Measurements from ENCODE around the gene ZBTB40.

Gene ZBTB40

DNA sequence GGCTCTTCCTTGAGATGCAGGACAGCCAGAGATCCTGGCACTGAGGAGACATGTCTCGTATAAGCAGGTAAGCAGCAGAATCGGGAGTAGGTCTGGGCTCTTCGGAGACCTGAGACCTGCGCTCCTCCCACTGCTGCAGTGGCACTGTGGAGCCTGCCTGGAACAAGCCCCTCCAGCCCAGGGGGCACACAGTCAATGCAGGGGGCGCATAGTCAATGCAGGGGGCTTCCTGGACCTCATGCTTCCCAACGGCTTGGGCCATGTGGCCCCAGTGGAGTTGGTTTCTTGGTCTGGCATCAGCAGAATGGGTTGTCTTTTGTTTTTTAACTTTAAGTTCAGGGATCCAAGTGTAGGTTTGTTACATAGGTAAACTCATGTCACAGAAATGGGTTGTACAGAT lies 83.7 kb downstream of the ZBTB40 start:
- no peak for DNase-seq

DNA sequence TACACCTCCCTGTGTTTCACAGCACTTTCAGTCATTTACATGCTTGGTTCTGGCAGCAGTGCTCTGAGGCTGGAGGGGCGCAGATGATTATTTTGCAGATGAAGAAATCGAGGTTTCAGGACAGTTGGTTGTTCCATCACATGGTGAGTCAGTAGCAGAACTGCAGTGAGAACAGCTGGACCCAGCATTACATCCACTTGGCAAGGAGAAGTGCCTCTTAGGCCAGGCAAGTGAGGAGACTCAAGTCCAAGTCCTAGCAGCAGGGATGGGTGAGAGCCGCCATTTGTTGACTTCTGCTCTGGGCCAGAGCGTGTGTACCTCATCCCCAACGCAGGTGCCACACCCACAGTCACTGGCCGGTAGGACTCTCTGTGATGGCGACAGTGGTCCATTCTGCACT lies 84.9 kb downstream of the ZBTB40 start:
- DNase-seq: no peak

DNA sequence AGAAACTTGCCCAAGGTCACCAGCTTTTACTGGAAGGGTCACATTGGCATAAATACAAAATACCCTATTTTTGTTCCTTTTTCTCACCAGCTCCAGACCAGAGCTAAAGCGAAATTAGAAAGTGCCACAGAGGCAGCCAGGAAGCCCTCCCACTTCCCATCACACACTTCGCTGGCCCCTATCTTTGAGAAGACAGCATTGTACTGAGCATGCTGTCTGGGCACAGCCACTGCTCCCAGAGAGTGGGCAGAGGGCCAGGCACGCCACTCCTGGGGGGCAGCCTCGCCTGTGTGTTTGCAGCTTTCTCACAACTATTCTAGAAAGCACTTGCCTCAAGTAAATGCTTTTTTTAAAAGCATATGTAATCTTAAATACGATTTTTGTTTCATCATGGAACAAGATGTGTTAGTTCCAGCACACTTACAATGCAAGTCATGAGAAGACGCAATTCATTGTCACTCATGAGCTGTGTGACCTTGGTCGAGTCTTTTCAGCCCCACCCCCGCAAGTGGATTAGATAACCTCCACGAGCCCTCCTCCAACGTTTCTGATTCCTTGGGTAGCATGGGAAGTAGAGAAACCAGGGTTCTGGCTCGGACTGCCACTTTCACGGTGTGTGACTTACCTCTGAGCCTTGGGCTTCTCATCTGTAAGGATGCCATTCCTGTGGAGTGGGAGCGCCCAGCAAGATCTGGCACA lies 85.9 kb downstream of the ZBTB40 start:
- DNase-seq: no peak

DNA sequence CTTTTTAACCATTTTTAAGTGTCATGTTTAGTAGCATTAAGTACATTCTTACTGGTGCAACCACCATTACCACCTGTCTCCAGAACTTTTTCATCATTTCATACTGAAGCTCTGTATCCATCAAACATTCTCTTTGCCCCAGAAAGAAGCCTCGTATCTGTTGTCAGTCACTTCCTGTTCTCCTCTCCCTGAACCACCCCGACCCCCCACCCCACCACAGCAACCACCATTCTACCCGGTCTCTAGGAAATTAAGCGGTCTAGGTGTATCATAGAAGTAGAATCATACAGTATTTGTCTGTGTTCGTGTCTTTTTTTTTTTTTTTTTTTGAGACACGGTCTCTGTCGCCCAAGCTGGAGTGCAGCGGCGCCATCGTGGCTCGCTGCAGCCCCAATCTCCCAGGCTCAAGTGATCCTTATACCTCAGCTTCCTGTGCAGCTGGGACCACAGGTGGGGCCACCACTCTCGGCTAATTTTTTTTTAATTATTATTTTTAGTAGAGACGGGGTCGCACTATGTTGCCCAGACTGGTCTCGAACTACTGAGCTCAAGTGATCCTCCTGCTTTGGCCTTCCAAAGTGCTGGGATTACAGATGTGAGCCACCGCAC lies 88.0 kb downstream of the ZBTB40 start:
- DNase-seq: no peak

DNA sequence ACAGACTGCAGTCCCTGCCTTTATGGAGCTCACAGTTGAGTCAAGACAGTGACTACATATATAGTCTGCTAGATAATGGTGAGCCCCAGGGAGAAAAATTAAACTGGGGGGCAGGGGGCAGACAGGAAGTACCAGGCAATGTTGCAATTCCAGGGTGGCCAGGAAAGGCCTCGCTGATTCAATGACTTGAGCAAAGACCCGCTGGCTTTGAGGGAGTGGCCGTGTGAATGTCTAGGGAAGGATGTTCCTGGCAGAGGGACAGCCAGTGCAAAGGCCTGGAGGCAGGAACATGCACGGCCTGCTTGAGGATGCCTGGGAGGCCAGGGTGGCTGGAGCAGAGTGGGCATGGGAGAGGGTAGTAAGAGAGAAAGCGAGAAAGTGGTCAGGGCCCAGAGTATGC lies 88.7 kb downstream of the ZBTB40 start:
- DNase-seq: no peak

DNA sequence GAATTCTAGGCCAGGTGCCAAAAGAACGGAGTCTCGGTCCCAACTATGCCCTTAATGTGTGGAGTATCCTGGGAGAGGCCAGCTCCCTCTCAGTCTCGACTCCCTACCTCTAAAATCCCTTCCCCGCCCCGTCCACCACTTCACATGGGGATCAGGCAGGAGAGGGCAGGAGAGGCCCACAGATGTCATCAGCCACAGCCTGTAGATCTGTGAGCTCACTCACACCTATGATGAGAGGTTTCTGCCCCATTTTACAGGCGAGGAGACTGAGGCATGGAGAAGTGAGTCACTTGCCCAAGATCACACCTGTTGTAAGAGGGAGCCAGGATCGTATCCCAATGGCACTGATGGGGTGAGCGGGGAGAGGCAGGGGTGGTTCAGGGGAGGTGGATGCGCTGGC lies 91.2 kb downstream of the ZBTB40 start:
- DNase-seq: no peak

DNA sequence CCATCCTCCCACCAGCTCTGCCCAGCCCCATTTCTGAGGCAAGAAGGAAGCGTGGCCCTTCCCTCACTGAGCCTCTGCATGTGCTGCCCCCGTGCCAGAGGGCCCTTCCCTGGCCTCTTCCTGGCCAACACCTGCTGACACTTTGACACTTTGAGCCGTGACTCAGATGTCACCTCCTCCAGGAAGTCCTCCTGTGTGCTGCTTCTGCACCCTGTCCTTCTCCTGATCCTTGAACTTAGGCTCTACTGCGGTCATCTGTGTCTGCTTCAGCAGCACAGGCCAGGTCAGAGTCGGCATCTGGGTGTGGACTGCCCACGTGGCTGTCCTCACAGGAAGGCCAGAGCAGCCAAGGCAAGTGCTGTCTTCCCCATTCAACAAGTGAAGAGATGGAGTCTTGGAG lies 92.0 kb downstream of the ZBTB40 start:
- no peak for DNase-seq

DNA sequence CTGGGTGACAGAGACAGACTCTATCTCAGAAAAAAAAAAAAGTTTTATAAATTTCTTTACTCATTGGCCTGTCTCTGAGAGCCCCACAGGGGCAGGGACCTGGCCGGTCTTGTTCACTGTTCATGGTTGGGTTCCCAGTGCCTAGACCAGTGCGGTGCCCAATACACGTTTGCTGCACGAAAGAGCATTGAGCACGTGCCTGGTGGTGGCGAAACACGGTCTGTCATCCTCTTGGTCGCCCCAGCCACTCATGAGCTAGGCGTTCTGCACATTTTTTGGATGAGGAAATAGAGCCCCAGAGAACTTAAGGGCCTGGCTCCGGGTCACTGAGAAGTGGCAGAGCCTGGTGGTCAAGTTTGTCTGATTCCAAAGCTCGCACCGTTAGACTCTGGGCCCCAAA lies 93.0 kb downstream of the ZBTB40 start:
- no peak for DNase-seq

DNA sequence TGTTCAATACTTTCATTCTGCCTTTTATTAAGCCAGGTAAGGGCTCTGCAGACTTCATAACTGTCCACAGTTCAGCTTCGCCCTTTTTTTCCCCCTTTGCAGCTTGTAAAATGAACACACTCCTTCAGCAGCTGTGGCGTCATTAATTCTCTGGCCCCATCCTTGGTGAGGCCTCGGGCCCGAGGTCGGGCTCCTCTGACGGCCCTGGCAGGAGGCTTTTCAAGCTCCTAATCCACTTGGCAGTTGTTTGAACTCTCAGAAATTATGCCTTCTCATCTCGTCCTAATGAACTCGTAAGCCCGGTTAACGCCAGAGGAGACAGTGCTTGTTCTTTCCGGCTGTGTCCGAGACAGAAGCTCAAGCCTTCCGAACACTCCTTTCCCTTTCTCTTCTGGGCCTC lies 93.5 kb downstream of the ZBTB40 start:
- no peak for DNase-seq

DNA sequence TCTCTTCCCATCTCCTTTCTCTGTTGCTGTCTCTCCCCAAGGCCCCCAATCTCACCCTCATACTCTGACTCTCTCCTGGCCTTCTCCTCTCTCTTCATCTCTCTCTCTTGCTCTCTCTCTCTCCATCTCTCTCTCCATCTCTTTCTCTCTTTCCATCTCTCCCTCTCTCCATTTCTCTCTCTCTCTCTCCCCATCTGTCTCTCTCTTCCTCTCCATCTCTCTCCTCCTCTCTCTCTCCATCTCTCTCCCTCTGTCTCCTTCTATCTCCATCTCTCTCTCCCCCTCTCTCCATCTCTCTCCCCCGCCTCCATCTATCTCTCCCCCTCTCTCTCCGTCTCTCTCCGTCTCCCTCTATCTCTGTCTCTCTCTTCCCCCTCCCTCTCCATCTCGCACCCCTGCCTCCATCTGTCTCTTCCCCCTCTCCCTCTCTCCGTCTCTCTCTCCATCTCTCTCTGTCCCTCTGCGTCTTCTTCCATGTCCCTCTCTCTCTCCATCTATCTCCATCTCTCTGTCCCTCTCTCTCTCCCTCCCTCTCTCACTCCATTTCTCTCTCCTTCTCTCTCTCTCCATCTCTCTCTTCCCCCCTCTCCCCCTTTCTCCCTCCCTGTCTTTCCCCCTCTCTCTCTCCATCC lies 95.7 kb downstream of the ZBTB40 start:
- DNase-seq: no peak

DNA sequence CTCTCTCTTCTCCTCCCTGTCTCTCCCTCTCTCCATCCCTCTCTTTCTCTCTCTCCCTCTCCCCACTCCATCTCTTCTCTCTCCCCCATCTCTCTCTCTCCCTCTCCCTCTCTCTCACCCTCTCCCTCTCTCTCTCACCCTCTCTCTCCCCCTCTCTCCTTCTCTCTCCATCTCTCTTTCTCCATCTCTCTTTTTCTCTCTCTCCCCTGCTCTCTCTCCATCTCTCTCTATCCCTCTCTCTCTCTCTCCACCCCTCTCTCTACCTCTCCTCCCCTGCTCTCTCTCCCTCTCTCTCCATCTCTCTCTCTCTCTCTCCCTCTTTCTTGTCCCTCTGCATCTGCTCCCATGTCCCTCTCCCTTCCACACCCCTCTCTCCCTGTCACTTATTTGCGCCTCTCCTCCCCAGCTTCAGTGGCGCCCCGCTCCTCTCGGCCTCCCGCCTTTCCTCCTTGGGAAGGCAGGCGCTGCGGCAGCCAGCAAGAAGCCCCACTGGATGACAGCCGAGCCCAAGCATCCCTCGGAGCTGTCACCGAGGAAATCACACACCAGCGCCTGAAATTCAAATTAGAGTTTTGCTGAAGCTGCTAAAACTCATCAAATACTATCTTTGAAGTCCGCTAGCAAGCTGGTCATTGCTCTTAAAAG lies 96.3 kb downstream of the ZBTB40 start:
- no peak for DNase-seq

DNA sequence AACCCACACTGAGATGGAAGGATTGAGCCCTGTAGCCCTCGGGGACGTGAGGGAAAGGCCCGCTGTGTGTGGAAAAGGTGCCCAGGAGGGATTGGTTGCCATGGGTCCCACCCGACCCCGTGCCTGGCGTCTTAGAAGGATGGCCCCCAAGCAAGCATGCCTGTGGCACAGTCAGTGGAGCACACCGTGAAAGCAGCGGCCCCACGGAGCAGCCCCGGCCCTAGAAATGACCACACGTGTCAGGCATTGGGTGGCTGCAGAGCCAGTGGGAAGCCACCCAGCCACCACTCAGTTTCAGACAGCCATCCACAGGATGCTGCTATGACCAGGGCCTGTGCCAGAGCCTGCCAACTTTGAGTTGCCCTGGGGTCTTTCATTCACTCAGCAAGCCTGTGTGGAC lies 98.4 kb downstream of the ZBTB40 start:
- DNase-seq: no peak

DNA sequence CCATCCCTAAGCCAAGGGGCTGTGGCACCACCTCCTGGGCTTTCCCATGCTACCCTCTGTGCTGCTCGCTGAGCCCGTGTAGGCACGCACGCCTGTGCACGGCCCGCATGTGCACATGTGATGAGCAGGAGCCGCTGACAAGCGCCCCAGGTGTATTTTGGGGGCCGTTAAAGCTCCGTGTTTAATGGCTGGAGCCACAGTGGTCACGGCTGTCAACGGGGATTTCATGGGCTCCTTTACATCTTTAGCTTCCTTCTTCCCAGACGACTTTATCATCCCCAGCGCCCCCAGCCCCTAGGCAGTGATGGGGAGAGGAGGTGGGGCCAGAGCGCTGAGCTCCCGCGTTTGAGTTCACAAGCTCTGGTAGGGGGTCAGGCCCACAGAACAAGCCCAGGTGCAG lies 99.9 kb downstream of the ZBTB40 start:
- no peak for DNase-seq

DNA sequence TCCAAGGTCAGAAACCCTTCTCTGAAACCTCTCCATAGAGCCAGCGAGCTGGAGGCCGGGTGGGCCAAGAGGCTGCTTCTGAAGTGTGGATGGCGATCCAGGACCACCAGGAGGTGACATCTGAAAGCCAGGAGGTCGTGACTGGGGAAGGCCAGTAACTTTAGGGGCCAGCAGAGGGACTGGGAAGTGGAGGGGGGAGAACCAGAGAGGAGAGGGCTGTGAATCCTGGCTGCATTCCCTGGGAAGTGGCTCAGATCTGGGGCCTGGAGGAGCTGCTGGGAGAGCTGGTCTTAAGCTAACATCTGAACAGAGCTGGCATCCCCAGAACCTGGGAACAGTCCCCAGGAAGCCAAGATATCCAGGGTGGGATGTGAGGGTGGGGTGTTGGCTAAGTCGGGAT lies 100.4 kb downstream of the ZBTB40 start:
- no peak for DNase-seq

DNA sequence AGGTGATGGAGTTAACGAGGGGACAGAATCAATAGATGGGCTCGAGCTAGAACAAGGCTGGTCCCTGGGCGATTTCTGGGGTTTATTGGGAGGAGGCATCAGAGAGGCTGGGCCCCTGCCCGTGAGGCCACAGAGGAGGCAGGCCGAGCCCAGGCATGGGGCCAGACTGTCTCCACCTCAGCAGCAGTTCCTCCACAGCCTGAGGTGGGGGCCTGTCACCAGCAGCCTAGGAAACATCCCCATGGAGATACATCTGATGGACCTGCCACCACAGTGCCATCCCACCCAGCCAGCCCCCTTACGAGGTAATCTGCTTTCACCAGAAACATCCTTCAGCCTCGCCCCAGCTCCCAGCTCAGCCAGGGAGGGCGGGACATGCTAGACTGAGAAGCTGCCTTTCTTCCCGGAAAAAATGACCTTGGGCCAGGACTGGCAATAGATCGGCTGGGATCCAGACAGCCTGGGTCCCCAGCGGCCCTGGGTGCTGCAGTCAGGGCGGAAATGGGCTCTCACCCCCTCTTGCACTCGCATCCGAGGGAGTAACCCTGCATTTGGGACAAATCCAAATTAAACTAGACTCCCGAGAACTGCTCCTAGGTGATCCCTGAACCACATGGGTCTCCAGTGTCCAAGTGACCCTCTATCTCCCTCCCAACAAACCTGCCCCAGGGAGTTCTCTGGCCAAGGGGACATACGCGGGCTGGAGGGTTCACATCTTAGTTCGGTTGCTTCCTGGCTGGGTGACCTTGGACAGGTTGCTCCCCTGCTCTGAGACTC lies 101.6 kb downstream of the ZBTB40 start:
- DNase-seq: no peak

DNA sequence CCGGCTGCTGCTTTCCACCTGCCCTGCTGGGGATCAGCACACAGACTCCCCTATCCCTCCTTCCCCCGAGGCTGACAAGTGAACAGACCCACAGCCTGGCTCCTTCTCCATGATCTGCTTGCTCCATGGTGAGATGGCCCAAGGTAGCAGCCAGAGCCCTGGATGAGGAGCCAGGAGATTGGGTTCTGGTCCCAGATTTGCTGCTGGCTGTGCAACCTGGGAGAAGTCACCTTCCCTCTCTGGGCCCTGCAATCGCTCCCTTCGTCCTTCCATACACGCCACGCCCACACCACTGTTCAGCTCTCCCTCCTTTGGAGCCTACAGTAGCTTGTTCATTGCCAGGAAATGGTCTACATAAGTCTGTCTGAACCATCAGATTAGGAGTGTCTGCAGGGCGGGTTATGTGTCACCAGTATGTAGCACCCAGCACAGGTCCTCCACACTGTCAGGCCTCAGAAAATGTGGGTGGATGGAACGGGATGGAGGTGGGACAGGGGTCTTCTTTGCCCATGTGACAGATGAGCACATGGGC lies 102.4 kb downstream of the ZBTB40 start:
- DNase-seq: no peak

DNA sequence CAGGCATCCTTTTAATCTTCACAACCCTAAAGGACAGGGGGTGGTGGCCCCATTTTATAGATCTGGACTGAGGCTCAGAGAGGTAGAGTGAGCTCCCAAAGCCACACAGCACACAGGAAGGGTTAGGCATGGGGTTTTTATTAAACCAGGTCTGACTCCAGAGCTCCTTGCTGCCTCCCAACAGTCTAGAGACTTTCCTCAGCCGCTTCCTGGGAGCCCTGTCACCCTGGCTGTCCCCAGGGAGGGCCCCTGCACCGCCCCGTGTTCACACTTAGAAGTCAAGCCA lies 103.7 kb downstream of the ZBTB40 start:
- DNase-seq: no peak

DNA sequence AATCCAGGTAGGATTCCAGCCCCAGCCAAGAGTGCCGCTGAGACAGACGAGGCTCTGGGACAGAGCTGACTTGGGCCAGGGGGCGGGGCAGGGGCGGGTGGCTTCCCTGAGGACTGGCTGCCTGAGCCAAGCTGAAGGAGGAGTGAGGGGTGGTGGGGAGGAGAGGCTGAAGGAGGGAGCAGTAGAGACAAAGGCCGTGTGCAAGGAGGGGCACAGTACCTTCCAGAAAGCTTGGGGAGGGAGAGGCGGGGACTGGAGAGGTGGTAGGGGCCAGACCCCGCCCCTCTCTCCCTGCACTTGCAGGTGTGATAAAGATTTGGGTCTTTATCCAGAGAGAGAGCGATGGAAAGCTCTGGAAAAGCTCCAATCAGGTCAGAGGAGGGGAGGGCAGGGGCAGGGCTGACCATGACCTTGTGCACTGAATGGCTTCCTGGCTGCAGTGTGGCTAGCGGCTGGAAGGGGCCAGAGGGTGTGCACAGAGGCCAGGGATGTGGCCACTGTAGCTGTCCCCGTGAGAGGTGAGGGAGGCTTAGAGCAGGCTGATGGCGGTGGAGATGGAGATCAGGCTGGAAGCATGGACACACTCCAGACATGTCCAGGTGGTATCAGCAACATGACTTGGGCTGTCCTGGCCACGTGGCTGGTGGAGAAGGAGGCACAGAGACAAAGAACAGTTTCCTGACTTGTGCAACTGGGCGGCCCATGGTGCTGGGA lies 104.9 kb downstream of the ZBTB40 start:
- DNase-seq: no peak

DNA sequence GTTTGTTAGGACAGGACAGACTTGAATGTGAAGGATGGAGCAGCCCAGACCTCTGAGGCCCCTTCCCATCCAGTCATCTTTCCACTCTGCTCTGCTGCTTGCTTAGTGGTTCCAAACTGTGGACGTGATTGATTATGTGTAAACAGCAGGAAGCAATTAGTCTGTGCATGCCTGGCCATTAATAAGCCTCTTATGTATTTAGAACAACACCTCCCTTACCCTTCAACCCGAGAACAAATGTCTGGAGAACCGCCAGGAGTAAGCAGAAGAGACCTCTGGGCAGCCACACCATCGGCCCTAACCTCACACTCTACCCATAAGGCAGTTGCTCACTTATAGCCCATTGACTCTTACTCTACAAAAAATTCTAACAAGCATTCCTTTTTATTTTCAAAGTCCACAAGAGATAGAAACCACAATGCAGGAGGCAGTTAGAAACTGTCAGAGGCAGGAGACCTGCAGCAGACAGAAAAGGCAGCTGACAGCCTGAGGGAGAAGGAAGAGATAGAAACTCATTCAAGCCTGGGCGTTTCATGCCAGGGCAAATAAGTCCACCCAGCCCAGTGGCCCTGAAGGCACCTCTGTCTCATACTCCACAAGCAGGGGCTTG lies 105.8 kb downstream of the ZBTB40 start:
- DNase-seq: no peak

DNA sequence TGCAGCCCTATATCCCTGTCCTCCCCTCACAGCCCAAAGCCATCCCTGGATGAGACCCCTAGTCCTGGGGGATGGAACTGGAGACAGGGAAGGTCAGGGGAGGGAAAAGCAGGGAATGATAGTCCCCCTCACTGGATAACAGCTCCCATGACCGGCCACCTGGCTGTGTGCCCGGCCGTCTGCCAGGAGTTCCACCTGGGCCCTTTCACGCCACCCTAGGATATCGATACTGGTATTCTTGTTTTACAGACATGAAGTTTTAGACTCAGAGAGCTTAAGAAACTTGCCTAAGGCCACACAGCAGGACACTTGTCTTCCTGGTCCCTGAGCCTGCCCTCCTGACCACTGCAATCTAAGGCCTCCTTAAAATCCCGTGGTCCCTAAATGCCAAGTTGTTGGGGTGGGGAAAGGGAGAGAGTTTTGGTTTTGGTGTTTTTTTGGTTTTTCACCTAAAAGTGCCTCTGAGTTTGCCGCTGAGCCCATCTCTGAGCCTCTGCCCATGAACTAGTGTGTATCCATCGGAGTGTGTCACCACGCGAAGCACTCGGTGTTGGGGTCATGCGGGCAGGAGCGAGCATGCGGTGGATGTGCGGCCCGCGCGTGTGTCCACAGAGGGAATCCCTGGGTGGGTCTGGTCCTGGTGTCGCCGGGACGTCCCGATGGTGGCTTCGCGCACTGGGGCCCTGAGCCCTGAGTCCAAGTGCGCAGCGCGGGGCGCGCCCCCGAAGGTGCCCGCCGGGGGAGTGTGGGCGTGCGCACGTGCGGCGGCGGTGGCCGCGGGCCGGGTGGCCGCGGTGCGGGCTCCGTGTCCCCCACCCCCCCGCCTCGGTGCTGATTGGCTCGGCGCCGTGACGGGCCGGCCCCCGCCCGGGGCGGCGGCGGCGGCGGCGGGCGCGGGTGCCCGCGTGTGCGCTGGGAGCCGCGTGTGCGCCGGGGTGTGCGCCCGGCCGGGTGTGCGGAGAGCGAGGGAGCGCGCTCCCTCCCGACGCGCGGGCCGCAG lies 111.2 kb downstream of the ZBTB40 start, which contains the start of gene EPHA8:
EPHA8 (plus strand) TSS at position 906 of the 1,000 bp plus-strand sequence. CDS start 147 bp downstream, outside the sequence.
- DNase-seq: no peak

All from NCI-H1930 (cell line).